Spinal cord (tissue), 10 donors: ENCODE results near the gene PIGB. TPM values are rescaled to one million over a fixed set of nuclear protein-coding genes. Genes with fewer than 3 reads are reported as not detected.
"Not testable (repeated sequence)": the region's sequence is repeated elsewhere in the genome, so short reads cannot be mapped to it uniquely, and the experiment has no call there.

ENCODE experiments used
- DNase-seq, 6 donors: peaks; one replicate each; pipeline versions ENCODE4 v3.0.0 to v3.0.0-alpha.2; 2013 to 2015; ENCODE audit warnings: low spot score in 6 of 6, low read depth in 4 of 6
- H3K27ac ChIP-seq: one replicate; pipeline ENCODE4 v1.5.1; 2013; ENCODE audit warnings: low read depth, low read length, control low read depth
- H3K27me3 ChIP-seq: one replicate; pipeline ENCODE4 v1.6.1; 2013; ENCODE audit warnings: low read length; ENCODE audit not compliant: control insufficient read depth, insufficient read depth
- H3K36me3 ChIP-seq: one replicate; pipeline ENCODE4 v1.6.1; 2013; ENCODE audit warnings: low read length; ENCODE audit not compliant: control insufficient read depth, insufficient read depth
- H3K4me1 ChIP-seq: one replicate; pipeline ENCODE4 v1.6.1; 2013; ENCODE audit warnings: low read length; ENCODE audit not compliant: control insufficient read depth, insufficient read depth
- H3K4me3 ChIP-seq: one replicate; pipeline ENCODE4 v1.5.1; 2013; ENCODE audit warnings: low read depth, low read length, control low read depth
- H3K9me3 ChIP-seq: one replicate; pipeline ENCODE4 v1.6.1; 2013; ENCODE audit warnings: low read length; ENCODE audit not compliant: control insufficient read depth, insufficient read depth
- whole genome bisulfite sequencing: methylation state at CpG from one replicate; pipeline ENCODE4 v1.1.5; 2013; ENCODE audit warnings: missing lambda C conversion rate; ENCODE audit not compliant: insufficient coverage; 5-methylcytosine and 5-hydroxymethylcytosine counted together
- polyA plus RNA-seq, 2 donors: library from polyadenylated mRNA; unstranded; fragments of 120-200 nt; gene quantifications; one replicate each; pipeline ENCODE4 v1.2.1, GENCODE V29; 2013; ENCODE audit not compliant: insufficient read length in 2 of 2
- total RNA-seq, 2 donors: library from RNA; depleted of rRNA in 1 of 2; stranded (reverse); fragments of 120-200 nt in 1 of 2; fragments of >200 nt in 1 of 2; gene quantifications; one replicate each; pipeline versions ENCODE4 v1.2.3 to v1.2.4, GENCODE V29; 2013 to 2014
- donor health status: healthy.

Gene PIGB
- total and polyA plus RNA-seq, 4 donors = 11.6 to 19.1 (median 14.9) TPM

DNA sequence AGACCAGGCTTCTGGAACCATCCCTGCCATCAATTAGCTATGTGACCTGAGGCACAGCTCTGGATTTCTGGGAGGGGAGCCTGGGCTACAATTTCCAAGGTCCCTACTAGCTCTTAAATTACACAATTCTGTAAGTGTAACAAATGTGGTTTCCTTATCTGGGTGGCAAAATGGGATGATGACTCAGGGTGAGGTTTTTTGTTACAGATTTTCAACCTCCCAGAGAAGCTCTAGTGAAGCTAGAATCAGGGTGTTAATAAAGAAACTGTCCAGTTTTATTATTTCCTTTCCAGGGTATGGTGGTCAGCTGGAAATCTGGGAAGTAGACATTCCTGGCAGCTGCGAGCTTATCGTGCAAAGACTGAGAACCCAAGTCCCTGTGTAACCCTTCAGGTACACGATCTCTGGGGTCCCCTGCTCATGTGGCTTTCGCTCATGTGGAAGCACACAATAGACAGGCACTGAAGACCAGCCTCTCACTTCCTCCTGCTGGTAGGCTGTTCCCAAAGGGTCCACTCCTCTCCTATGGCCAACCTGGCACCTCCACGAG lies 36.7 kb upstream of the PIGB start:
- Histone ChIP-seq H3K9me3 (no peaks in the 10 kb centered on the region), H3K4me3 (no peak overlapping the region), H3K27me3 (no peaks in the 10 kb centered on the region), H3K36me3 (no peaks in the 10 kb centered on the region), H3K27ac (no peak overlapping the region), H3K4me1 (no peaks in the 10 kb centered on the region)
- 89% methylated on average over 5 of the region's 5 CpGs for WGBS
- DNase-seq = no peak

DNA sequence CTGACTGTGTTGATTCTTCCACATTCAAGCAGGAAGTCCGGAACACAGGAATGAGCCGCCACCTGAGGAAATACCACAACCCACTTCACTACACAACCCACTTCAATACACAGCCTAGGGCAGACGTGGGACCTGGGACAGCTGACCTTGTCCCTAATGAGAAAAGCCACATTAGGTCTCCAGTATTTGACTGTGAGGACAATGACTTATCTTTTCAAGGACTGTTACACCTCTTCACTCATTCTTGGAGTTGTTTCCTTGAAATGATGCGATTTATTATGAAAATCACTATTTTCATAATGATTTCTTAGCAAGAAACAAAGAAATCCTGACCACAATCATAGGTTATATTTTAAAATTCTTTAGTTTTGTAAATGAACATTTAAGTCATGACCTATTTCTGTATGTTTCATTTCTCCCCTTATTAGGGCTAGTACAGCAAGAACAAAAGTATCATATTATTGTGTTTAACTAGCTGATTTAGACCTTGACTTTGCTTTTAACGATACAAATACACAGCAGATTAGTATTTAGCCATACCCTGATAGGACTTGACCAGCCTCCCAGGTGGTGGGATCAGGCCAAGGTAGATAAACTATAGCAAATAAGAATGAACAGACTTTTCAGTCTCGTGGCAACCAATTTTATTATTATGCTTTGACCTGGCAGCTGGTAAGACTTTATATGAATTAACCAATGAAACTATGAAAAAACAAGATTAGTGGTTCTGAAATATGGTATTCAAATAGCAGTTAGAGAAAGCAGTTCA lies 35.5 kb upstream of the PIGB start:
- Histone ChIP-seq H3K27ac (no peak overlapping the region), H3K9me3 (no peaks in the 10 kb centered on the region), H3K4me1 (no peaks in the 10 kb centered on the region), H3K27me3 (no peaks in the 10 kb centered on the region), H3K36me3 (no peaks in the 10 kb centered on the region), H3K4me3 (no peak overlapping the region)
- DNase-seq = no peak
- 77% methylated on average over 3 of the region's 6 CpGs for WGBS

DNA sequence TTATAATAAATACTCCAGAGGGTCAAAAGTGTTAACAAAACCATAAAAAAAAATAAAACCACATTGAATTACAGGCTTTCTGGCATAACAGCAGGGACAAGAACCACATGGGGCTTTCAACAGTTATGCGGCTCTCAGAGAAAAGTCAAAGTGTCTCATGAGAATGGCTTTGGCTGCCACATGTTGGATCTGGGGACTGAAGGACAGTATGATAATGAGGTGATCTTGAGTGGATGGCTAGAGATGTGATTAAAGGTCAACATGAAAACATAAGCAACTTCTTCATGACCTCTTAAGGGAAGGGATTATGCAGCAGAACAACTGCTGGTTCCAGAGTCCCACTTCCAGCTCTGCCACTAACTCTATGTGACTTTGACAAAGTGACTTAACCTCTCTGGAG lies 34.6 kb upstream of the PIGB start:
- Histone ChIP-seq H3K36me3 (no peaks in the 10 kb centered on the region), H3K9me3 (no peaks in the 10 kb centered on the region), H3K27me3 (no peaks in the 10 kb centered on the region), H3K4me1 (peaks cover 7% of the 10 kb centered on the region), H3K27ac (no peak overlapping the region), H3K4me3 (no peak overlapping the region)
- no CpG with 5 or more reads among the region's 1 CpG for WGBS
- DNase-seq = no peak

DNA sequence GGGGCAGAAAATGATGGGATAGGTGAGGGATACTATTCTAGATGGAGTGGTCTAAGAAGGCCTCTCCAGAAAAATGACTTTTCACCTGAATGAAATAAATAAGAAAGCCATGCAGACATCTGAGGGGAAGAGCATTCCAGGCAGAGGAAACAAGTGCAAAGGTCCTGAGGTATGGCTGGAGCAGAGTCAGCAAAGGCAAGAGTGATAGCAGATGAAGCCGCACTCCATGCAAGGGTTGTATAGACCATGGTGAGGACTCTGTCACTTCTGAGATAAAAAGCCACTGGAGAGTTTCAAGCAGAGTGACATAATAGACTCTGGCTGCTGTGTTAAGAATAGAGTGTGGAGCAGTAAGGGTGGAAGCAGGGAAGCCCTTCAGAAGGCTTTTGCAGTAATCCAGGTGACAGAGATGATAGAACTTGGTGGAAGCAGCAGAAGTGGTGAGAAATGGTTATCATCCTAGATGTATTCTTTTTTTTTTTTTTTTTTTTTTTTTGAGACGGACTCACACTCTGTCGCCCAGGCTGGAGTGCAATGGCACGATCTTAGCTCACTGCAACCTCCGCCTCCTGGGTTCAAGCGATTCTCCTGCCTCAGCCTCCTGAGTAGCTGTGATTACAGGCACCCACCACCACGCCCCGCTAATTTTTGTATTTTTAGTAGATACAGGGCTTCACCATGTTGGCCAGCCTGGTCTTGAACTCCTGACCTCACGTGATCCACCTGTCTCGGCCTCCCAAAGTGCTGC lies 32.4 kb upstream of the PIGB start:
- 100% methylated on average over 6 of the region's 10 CpGs for WGBS
- not testable (repeated sequence) for DNase-seq, H3K4me3 ChIP-seq

DNA sequence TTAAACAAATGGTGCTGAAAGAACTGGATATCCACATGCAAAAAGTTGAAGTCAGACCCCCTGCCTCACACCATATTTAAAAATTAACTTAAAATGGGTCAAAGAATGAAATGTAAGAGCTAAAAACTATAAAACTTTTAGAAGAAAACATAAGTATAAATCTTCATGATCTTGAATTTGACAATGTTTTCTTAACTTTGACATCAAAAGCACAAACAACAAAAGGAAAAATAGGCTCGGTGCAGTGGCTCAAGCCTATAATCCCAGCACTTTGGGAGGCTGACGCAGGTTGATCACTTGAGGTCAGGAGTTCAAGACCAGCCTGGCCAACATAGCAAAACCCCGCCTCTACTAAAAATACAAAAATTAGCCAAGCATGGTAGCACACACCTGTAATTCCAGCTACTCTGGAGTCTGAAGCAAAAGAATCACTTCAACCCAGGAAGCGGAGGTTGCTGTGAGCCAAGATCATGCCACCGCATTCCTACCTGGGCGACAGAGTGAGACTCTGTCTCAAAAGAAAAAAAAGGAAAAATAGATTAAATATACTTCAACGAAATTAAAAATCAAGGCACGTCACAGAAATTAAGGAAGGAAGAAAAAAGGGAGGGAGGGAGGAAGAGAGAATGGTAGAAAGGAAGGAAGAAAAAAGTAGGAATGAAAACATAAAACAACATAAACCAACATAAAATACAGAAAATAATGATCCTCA lies 30.9 kb upstream of the PIGB start:
- 90% methylated on average over 2 of the region's 8 CpGs for WGBS
- no peaks in the 10 kb centered on the region for H3K9me3 ChIP-seq
- no peaks in the 10 kb centered on the region for H3K36me3 ChIP-seq
- no peak overlapping the region for H3K27ac ChIP-seq
- peaks cover 11% of the 10 kb centered on the region for H3K4me1 ChIP-seq
- no peaks in the 10 kb centered on the region for H3K27me3 ChIP-seq
- no peak for DNase-seq
- no peak overlapping the region for H3K4me3 ChIP-seq

More for the DNA sequence above, 32.4 kb upstream of the PIGB start:
- not testable (repeated sequence) for H3K27me3 ChIP-seq, H3K36me3 ChIP-seq, H3K9me3 ChIP-seq, H3K27ac ChIP-seq
- H3K4me1 ChIP-seq = peaks cover 11% of the 10 kb centered on the region

DNA sequence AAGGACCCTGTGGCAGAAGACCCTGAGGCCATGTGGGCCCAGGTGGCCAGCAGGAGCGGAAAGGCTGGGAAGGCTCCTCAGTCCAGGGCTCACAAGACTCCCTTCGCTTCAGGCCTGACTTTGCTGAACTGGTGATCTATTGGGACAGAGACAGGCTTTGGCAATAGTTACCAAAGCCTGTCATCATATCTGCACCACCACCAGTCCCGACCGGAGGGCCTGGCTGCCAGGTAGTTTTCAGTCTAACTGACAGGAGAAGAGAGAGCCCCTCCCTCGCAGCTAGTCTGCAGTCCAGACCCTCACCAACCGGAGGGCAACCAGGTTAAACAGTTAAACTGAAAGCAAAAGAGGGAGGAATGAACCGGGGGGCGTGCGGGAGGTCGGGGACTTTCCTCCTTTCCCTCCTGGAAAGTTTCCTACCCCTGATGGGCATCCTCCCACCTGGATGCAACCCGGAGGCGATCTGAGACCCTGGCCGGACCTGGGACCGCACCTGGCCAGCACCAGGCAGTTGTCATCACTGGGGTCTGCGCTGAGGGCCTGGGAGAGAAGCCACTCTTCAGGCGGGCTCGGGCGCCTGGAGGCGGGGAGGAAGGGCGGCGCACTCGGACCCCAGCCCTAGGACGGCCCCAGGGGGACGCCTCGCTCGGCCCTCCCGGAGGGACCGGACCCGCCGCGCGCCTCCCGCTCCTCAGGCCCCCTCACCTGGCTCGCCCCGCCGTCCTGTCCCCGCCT lies 29.8 kb upstream of the PIGB start:
- Histone ChIP-seq H3K4me3 (peak overlapping the region; percentile 77), H3K27me3 (no peaks in the 10 kb centered on the region), H3K4me1 (peaks cover 11% of the 10 kb centered on the region), H3K9me3 (no peaks in the 10 kb centered on the region), H3K36me3 (no peaks in the 10 kb centered on the region), H3K27ac (no peak overlapping the region)
- DNase-seq = peak in 2 of 6 donors; percentile 22 to 23
- 6% methylated on average over 32 of the region's 37 CpGs for WGBS

DNA sequence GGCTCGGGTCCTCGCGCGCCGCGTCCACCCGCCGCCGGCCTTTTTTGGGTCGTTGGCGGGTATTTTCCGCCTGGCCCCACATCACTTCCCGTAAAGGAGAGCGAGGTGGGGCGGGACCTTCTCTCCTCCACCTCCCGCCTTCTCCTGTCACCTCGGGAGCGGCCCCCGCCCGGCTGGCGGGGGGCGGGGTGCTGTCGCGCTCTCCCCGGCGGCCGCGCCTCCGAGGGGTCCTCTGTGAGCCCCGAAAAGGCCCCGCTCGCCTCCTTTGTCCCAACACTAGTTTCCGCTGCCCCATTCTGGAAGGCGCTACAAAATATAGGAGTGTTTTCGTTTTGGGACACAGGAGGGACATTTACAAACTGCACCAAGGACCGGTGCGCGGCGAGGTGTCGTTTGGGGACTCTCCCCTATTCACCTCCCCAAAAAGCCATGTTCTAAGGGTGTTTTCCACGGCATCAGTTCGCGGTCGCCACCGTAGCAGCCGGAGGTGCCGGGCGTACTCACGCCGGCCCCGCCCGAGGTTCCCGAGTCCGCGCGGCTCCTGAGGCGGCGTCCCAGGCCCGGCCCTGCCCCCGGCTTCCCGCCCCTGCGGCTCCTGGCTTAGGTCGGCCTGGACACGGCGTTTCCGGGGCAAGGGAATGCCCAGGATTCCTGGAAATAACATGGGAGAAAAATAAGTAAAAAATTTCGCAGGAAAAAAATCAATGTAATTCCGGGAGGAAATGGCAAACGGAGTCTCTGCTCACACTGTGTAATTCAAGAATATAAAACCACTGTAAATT lies 29.1 kb upstream of the PIGB start, which contains the start of gene RAB27A:
Gene RAB27A, minus strand, starts transcription at position 68 of the 782 bp plus-strand sequence. CDS start 54,879 bp downstream, outside the sequence.
- peak within 1 kb of the TSS; percentile 70 for H3K27ac ChIP-seq
- H3K27me3 ChIP-seq = no peaks in the 10 kb centered on the region
- peak in 3 of 6 donors; percentile 17 to 65 (median 27) for DNase-seq
- H3K4me3 ChIP-seq = peak within 1 kb of the TSS; percentile 77
- WGBS = under 1% methylated on average over 59 of the region's 69 CpGs
- no peaks in the 10 kb centered on the region for H3K36me3 ChIP-seq
- H3K4me1 ChIP-seq = peaks cover 11% of the 10 kb centered on the region
- no peaks in the 10 kb centered on the region for H3K9me3 ChIP-seq

DNA sequence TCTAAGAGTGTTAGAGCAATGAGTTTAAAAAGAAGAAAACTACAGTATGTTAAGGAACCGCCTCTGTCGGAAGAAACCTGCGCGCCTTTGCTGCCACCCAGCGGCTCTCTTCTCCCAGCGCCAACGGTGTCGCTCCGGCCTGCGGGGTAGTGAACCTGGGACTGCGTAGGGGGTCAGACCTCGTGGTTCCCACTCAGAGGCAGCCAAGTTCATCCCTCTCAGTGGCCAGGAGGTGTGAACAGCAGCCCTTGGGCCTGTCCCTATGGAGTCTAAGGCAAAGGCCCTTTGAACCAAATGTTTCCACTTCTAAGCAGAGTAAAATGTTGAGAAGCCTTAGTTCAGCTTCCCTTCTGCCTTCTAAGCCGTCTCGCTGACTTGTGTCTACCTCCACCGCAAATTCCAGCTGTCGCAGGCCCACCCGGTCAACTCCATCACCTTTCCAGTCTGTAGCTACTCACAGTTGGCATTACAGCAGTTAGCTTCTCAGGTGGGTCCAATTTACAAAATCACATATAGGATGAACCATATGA lies 28.4 kb upstream of the PIGB start:
- DNase-seq = peak; percentile 59 to 93 (median 64)
- Histone ChIP-seq H3K9me3 (no peaks in the 10 kb centered on the region), H3K4me1 (peaks cover 11% of the 10 kb centered on the region), H3K36me3 (no peaks in the 10 kb centered on the region), H3K4me3 (peak overlapping the region; percentile 77), H3K27me3 (no peaks in the 10 kb centered on the region), H3K27ac (peak overlapping the region; percentile 70)
- 25% methylated on average over 17 of the region's 17 CpGs for WGBS
